LoVo (cell line): ENCODE results near the gene KLC1.

Source experiments
- DNase-seq: peaks from one replicate; pipeline ENCODE4 v3.0.0-alpha.2; 2016; ENCODE audit warnings: low spot score

The KLC1 gene

GRCh38 chr14:103659631-103660030 is 30.6 kb downstream of the KLC1 start:
- no peak for DNase-seq

- DNase-seq, result no peak
Observed at GRCh38 chr14:103662029-103662428, 33.0 kb downstream of the KLC1 start.

- DNase-seq, result no peak
Observed at GRCh38 chr14:103662591-103662990, 33.6 kb downstream of the KLC1 start.

DNA sequence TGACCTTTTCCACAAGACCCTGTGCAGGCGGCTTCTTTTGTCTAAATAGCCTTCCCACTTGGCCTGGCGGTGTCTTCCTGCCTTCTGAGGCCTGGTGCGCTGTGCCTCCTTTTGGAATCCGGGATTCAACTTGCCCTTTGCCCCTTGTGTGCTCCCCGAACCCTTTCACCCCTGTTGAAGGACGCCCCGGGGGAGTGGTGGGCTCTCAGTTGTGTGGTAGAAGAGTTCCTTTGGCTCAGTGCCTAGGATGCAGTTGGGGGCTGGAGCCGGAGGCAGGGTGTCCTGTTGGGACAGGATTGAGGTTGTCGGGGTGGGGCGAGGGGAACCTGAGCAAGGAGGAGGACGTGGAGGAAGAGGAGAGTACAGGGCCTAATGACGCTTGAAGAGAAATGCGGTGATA is 34.5 kb downstream of the KLC1 start:
- no peak for DNase-seq

DNA sequence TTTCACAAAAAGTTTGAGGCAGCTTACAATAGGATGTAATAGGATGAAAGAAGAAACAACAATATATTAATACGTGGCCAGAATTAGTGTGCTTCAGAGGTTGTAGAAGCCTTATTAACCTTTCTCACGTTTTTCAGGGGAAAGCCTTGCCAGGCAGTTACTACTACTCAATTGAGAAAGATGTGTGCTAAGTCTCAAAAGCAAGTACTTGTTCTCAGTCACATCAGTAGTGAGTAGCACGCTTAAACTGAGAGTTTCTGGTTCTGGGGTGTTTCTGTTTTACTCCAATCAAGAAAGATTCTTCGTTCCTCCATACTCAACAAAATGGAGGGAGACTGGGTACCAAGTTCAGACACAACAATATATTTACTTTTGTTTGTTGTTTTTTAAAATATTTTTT is 38.7 kb downstream of the KLC1 start:
- no peak for DNase-seq

DNA sequence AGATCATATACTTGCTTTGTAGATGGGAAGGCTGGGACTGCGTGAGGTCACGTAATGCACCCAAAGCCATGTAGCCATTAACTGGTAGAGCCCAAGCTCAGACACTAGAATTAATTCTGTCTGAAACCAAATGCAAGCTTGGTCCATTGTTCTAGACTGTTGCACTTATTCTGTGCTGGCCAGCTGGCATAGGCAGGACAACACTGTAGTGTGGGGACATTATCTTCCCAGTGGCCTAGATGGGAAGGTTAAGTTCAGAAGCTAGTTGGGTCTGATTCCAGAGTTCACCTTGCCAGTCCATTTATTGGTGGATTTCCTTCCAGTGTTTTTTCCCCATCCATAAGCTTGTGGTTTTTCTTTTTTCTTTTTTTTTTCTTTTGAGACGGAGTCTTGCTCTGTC is 39.1 kb downstream of the KLC1 start:
- DNase-seq, result no peak

DNA sequence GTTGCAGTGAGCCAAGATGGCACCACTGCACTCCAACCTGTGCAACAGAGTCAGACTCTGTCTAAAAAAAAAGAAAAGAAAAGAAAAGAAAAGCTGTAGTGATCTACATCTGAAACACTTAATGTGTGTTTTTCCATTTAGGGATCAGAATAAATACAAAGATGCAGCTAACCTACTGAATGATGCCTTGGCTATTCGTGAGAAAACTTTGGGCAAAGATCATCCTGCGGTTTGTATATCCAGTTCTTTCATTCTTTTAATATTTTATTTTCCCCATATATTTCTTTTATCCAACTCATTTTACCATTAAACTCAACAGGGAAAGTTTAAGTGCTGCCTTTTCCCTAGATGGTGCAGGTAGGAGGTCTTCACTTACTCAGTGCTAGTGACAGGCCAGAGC is 40.4 kb downstream of the KLC1 start:
- no peak for DNase-seq

GRCh38 chr14:103671911-103672310 is 42.9 kb downstream of the KLC1 start:
- DNase-seq, result no peak

DNA sequence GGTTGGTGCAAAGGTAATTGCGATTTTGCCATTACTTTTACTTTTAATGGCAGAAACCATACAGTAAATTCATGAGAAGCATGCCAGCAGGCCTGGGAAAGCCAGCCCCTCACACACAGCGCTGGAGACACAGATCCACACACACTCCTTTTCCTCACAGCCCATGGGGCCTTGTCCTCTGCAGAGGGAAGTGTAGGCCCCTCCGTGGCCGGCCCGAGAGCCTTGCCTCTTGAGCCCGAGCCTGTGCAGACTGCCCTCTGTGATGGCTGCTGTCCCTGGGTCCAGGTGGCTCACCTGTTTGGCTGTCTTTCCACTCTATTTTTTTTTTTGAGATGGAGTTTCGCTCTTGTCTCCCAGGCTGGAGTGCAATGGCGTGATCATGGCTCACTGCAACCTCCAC is 46.9 kb downstream of the KLC1 start:
- no peak for DNase-seq

DNA sequence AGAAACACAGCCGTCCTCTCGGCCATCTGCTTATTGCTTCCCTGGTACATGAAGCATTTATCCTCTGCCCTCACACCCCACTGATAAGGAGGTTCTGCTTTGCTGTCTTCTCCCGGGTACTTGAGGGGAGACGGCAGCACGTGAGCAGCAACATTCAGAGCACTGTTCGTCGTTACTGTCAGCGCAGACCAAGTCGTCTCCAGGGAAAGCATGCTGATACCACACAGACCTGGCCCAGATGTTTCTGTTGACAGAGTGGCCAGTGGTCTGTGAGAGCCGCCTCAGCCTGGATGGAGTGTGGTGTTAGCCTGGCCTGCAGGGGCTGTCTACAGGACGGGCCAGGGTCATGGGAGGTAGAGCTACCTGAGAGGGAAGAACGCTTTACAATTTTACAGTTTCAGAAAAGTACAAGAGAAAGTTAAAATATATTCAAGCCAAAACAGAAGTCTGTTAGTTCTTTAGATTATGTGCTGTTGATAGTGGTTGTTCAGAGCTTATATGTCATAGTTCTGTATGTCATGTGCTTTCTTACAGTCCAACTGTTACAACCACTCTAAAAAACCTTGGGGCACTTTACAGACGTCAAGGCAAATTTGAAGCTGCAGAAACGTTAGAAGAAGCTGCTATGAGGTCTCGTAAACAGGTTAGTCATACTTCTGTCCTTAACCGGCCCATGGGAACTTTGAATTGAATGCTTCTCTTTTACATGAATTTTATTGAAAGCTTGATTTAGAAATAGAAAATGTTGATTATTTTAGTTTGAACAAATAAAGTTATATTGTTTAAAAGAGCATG is 48.1 kb downstream of the KLC1 start:
- no peak for DNase-seq

DNA sequence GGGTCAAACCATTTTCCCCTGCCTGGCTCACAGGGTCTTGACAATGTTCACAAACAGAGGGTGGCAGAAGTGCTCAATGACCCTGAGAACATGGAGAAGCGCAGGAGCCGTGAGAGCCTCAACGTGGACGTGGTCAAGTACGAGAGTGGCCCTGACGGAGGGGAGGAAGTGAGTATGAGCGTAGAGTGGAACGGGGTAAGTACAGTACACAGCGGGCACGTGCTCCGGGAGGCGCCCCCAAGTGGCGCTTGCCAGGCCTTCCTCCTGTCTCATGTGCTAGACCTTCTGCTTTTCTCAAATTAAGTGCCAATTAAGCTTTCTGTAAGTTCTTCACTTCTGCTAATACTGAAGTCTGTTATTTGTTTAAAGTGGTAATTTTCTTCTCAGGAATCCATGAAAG is 50.3 kb downstream of the KLC1 start:
- DNase-seq, result no peak

GRCh38 chr14:103680491-103681231 is 51.6 kb downstream of the KLC1 start:
- no peak for DNase-seq

GRCh38 chr14:103683139-103683538 is 54.1 kb downstream of the KLC1 start:
- no peak for DNase-seq

DNA sequence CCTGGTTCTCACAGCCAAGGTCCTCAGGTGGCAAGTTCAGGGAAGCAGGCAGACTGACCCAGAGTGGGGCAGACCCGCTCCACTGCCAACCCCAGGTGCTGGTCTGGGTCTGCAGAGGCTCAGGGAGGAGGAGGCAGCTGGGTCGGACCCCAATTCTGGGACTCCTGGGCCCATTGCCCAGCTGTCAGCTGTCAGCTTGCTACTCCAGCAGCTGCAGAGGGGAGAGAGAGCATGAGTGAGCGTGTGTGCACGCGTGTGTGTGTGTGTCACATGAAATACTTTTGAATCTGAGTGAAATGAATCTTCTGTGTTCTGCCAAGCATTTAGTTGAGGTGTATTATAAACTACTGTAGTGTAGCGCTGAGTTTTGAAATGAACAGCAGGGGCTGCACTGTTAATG is 55.5 kb downstream of the KLC1 start:
- DNase-seq, result no peak

DNA sequence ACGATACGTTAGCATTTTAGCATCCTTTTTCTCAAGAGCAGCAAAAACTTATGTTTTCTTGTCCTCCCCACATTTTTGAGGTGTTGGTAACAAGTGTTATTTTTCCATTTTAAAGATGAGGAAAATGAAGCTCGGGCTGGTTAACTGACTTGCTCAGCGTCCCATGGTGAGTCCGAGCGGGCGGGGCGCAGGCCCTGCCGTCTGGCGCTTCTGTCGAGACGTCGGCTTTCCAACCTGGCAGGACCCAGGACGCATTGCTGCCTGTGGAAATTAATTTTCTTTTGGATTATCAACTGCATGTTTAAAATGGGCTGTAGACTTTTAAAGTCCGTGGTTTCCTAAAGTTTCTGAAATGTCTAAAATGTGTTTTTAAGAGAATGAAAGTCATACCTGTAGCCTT is 55.9 kb downstream of the KLC1 start:
- no peak for DNase-seq

DNA sequence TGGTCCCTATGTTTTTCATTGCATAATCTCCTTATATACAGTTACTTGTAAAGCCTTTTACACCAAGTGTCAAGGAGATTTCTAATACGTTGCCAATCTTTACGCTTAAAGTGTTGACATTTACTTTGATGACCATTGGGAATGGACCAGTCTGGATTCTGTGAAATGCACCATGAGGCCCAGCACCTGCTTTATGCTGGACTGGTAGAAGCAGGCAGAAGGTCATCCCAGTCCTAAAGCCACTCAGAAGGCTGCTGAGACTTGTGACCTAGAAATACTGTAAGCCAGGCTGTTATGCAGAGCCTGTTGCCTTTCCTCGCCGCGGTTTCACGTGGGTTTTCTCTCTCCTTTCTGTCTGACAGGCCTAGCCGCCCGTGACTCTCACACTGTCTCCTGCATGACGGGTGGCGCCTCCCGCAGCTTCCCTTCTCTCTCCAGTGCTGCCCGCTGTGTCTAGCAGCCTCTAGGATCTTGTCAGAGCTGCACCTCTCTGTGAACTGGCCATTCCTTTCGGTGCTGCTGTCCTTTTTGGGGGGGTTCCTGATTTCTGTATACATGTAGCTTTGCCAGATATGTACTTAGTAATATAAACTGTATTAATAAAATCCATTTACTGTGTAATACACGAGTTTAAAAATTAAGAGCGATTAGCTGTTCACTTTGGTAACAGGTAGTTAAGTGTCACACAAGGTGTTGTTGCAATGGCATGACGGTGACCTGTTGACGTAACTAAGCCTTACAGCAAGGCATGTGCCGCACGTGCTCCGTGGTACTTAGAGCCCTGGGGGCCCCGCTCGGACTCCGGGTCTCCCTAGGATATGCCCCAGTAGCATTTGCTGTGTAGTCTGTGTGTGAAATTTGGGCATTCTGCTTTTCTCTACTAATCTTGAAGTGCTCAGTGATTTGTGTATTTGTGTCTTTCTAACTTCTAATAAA is 56.5 kb downstream of the KLC1 start:
- no peak for DNase-seq

GRCh38 chr14:103686831-103687485 is 57.9 kb downstream of the KLC1 start:
- no peak for DNase-seq

- no peak for DNase-seq
Observed at GRCh38 chr14:103687712-103688111, 58.7 kb downstream of the KLC1 start.

DNA sequence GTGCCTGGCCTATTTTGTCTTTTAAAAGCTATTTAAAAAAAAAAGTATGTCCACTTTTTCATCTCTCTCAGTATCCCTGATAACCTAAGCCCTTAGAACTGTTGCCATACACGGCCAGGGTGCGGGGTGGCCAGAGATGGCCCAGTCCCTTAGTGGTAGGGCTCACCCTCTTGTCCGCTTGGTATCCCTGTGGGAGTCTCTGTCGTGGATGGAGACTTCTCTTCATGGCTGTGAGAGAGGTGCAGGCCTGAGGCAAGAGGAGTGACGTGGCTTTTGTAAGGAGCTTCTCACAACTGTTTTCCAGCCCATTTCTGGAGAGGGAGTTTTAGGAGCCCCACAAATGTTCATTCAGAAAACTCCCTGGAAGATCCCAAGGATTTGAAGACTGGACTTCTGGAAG is 59.4 kb downstream of the KLC1 start:
- no peak for DNase-seq

- DNase-seq, result no peak
Observed at GRCh38 chr14:103688906-103689902, 60.2 kb downstream of the KLC1 start.

- no peak for DNase-seq
Observed at GRCh38 chr14:103690332-103690731, 61.3 kb downstream of the KLC1 start.
